Right kidney (tissue), 1 donor: ENCODE results near the gene TLE5.
"Not testable (repeated sequence)": the region's sequence is repeated elsewhere in the genome, so short reads cannot be mapped to it uniquely, and the experiment has no call there.

Source experiments
- DNase-seq: peaks from one replicate; pipeline ENCODE4 v3.0.0-alpha.2; 2016

The TLE5 gene

GRCh38 chr19:3045885-3046697, 16.2 kb downstream of the TLE5 start:
- no peak for DNase-seq

GRCh38 chr19:3045191-3045590, 17.1 kb downstream of the TLE5 start:
- no peak for DNase-seq

- peak; percentile 69 for DNase-seq
These were observed 19.6 kb downstream of the TLE5 start for GRCh38 chr19:3042621-3043267.

GRCh38 chr19:3041761-3042620, 20.3 kb downstream of the TLE5 start:
- DNase-seq: peak; percentile 65

GRCh38 chr19:3041327-3041726, 21.0 kb downstream of the TLE5 start:
- no peak for DNase-seq

GRCh38 chr19:3039641-3040077, 22.6 kb downstream of the TLE5 start:
- no peak for DNase-seq

- no peak for DNase-seq
These were observed 23.2 kb downstream of the TLE5 start for GRCh38 chr19:3039125-3039524.

- DNase-seq: no peak
These were observed 24.1 kb downstream of the TLE5 start for GRCh38 chr19:3038214-3038613.

- not testable (repeated sequence) for DNase-seq
These were observed 25.2 kb downstream of the TLE5 start for GRCh38 chr19:3036977-3037544.

- peak; percentile 91 for DNase-seq
These were observed 25.9 kb downstream of the TLE5 start for GRCh38 chr19:3036119-3036976.

GRCh38 chr19:3035542-3036118, 26.7 kb downstream of the TLE5 start:
- peak; percentile 91 for DNase-seq

- DNase-seq: no peak
These were observed 27.4 kb downstream of the TLE5 start for GRCh38 chr19:3034656-3035541.

- no peak for DNase-seq
These were observed 28.0 kb downstream of the TLE5 start for GRCh38 chr19:3034406-3034655.

- no peak for DNase-seq
These were observed 28.5 kb downstream of the TLE5 start for GRCh38 chr19:3033595-3034405.

GRCh38 chr19:3031607-3031867, 30.8 kb downstream of the TLE5 start:
- DNase-seq: no peak

GRCh38 chr19:3029065-3029923, 33.0 kb downstream of the TLE5 start, which contains the start of gene TLE2:
Gene TLE2, minus strand, starts transcription at chr19:3029280. Its CDS starts 376 bp downstream, at chr19:3028904.
- DNase-seq: no peak

GRCh38 chr19:3028305-3029064, 33.8 kb downstream of the TLE5 start:
- DNase-seq: peak; percentile 44

GRCh38 chr19:3027981-3028304, 34.4 kb downstream of the TLE5 start:
- DNase-seq: no peak
